ENCODE data around the gene ALDH1L1. TPM values are rescaled to one million over a fixed set of nuclear protein-coding genes. Genes with fewer than 3 reads are reported as not detected.

ALDH1L1 gene
- total and polyA plus RNA-seq, 2 of the 8 experiments (the other 6 are each of a cell fraction or from before 2014, with no cell fraction given) = 0.98 to 1.6 TPM

- no peak for TF ChIP-seq YY1 (IDR thresholded peaks at IDR 0.05; ENCODE audit: low read depth, low read length)
These were observed 95.1 kb downstream of the ALDH1L1 start (continued) for GRCh38 chr3:126085276-126085675.
